HL-60 (cell line): ENCODE measurements around the gene ARAP3.

ENCODE experiments used
- CTCF ChIP-seq: IDR thresholded peaks from one replicate; pipeline ENCODE4 v1.5.1; 2011; ENCODE audit warnings: low read length, control low read depth, inconsistent platforms; ENCODE audit not compliant: insufficient read depth
- GABPA ChIP-seq: IDR thresholded peaks from 2 replicates; pipeline ENCODE4 v1.6.1; 2012; ENCODE audit warnings: low read depth
- POLR2AphosphoS5 ChIP-seq: IDR thresholded peaks from 2 replicates; pipeline ENCODE4 v1.6.1; 2012; ENCODE audit warnings: low read depth
- REST ChIP-seq: IDR thresholded peaks from 2 replicates; pipeline ENCODE4 v1.6.1; 2012; ENCODE audit warnings: low read depth; ENCODE audit not compliant: insufficient replicate concordance

DNA sequence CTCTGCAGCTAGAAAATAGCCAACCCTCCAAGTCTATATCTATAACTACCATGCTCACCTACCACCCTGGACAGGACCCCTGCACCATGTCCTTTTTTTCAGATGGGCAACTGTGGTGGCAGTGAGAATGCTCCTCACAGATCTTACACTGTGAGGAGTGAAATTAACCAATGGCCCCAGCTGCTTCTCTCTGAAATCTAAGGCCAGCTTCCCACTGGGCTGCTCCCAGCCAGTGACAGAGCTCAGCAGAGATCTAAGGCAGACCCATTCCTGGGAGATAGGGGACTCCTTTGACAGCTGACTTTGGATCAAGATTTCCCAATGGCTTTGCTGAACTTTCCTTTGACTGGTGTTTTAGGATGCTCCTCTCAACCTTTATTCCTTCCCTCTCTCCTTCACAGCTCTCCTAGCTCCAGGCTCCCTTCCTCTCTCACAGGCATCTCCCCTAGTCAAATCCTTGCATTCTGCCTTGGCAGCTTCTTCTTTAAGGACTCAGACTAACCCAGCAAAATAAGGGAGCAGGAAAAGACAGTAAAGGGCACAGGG lies 1.6 kb upstream of the ARAP3 start:
- TF ChIP-seq CTCF = no peak
- TF ChIP-seq POLR2AphosphoS5 = no peak
- no peak for TF ChIP-seq REST
- no peak for TF ChIP-seq GABPA
